SH-SY5Y (cell line): ENCODE measurements around the gene MCM9.

Experiments
- GATA2 ChIP-seq: IDR thresholded peaks from 2 replicates; pipeline ENCODE4 v1.6.1; 2011; ENCODE audit warnings: mild to moderate bottlenecking, low read depth, low read length
- GATA3 ChIP-seq: IDR thresholded peaks from 2 replicates; pipeline ENCODE4 v1.6.1; 2011; ENCODE audit warnings: low read depth, mild to moderate bottlenecking, low read length, moderate library complexity

- TF ChIP-seq GATA3 = no peak
- TF ChIP-seq GATA2 = no peak
Measured at GRCh38 chr6:118810420-118811027, 124.4 kb downstream of the MCM9 start.
